Islet of Langerhans (tissue), 1 donor: ENCODE data around the gene ZNHIT6.

Source experiments
- FAIRE-seq: peaks from one replicate; lab custom pipeline; 2011; peaks lifted over from hg19 to GRCh38; lab: Jason Lieb, UNC

ZNHIT6 gene

GRCh38 chr1:85621430-85621829 is 86.8 kb downstream of the ZNHIT6 start:
- FAIRE-seq, result no peak

- no peak for FAIRE-seq
These were observed 90.6 kb downstream of the ZNHIT6 start for GRCh38 chr1:85617633-85618100.

GRCh38 chr1:85616736-85617135 is 91.5 kb downstream of the ZNHIT6 start:
- no peak for FAIRE-seq

GRCh38 chr1:85616364-85616705 is 91.9 kb downstream of the ZNHIT6 start:
- FAIRE-seq, result no peak

GRCh38 chr1:85615586-85616363 is 92.5 kb downstream of the ZNHIT6 start:
- FAIRE-seq, result no peak

- FAIRE-seq, result no peak
These were observed 95.4 kb downstream of the ZNHIT6 start for GRCh38 chr1:85612704-85613361.

- FAIRE-seq, result no peak
These were observed 96.4 kb downstream of the ZNHIT6 start for GRCh38 chr1:85611856-85612255.

GRCh38 chr1:85611425-85611824 is 96.8 kb downstream of the ZNHIT6 start:
- no peak for FAIRE-seq

- no peak for FAIRE-seq
These were observed 98.3 kb downstream of the ZNHIT6 start for GRCh38 chr1:85609976-85610375.

- no peak for FAIRE-seq
These were observed 99.4 kb downstream of the ZNHIT6 start for GRCh38 chr1:85608851-85609250.

- no peak for FAIRE-seq
These were observed 100.3 kb downstream of the ZNHIT6 start for GRCh38 chr1:85607921-85608265.

- no peak for FAIRE-seq
These were observed 100.9 kb downstream of the ZNHIT6 start for GRCh38 chr1:85607126-85607920.

GRCh38 chr1:85606414-85606800 is 101.8 kb downstream of the ZNHIT6 start:
- no peak for FAIRE-seq

- no peak for FAIRE-seq
These were observed 102.5 kb downstream of the ZNHIT6 start for GRCh38 chr1:85605484-85606413.

- FAIRE-seq, result no peak
These were observed 103.8 kb downstream of the ZNHIT6 start for GRCh38 chr1:85604298-85604997.

GRCh38 chr1:85603086-85603880 is 105.0 kb downstream of the ZNHIT6 start:
- FAIRE-seq, result no peak

GRCh38 chr1:85602571-85602970 is 105.7 kb downstream of the ZNHIT6 start:
- no peak for FAIRE-seq

- FAIRE-seq, result no peak
These were observed 106.3 kb downstream of the ZNHIT6 start for GRCh38 chr1:85601901-85602300.

GRCh38 chr1:85599681-85600080 is 108.6 kb downstream of the ZNHIT6 start:
- FAIRE-seq, result no peak
